RWPE2 (cell line): ENCODE measurements around the gene SMYD3.

ENCODE experiments used
- ATAC-seq: fragments of 200-7000 bp; cut with Tn5 transposase; 3 replicates; pipeline ENCODE4 v1.9.1; 2021; ENCODE audit warnings: low read depth
- DNase-seq: peaks from one replicate; pipeline ENCODE4 v3.0.0-alpha.2; 2020; ENCODE audit warnings: low spot score
- H3K27ac ChIP-seq: fragments of 450-650 bp; 2 replicates; pipeline ENCODE4 v1.5.1; 2017; ENCODE audit warnings: mild to moderate bottlenecking; ENCODE audit not compliant: poor library complexity, severe bottlenecking
- H3K27me3 ChIP-seq: fragments of 250-450 bp; sonication (Bioruptor Pico); 2 replicates; pipeline ENCODE4 v1.5.1; 2021; ENCODE audit warnings: mild to moderate bottlenecking, moderate library complexity; ENCODE audit not compliant: insufficient read depth, poor library complexity, severe bottlenecking
- H3K36me3 ChIP-seq: fragments of 250-450 bp; sonication (Bioruptor Pico); 2 replicates; pipeline ENCODE4 v1.5.1; 2020; ENCODE audit warnings: low read depth, mild to moderate bottlenecking, moderate library complexity
- H3K4me1 ChIP-seq: fragments of 250-450 bp; sonication (Bioruptor Pico); 2 replicates; pipeline ENCODE4 v1.5.1; 2021; ENCODE audit warnings: mild to moderate bottlenecking, moderate library complexity; ENCODE audit not compliant: insufficient read depth, poor library complexity, severe bottlenecking
- H3K4me3 ChIP-seq: fragments of 250-450 bp; sonication (Bioruptor Pico); 2 replicates; pipeline ENCODE4 v1.5.1; 2021; ENCODE audit warnings: mild to moderate bottlenecking, moderate library complexity; ENCODE audit not compliant: severe bottlenecking
- H3K9me3 ChIP-seq: fragments of 250-450 bp; sonication (Bioruptor Pico); 2 replicates; pipeline ENCODE4 v1.5.1; 2021; ENCODE audit warnings: mild to moderate bottlenecking, moderate library complexity; ENCODE audit not compliant: severe bottlenecking
- CTCF ChIP-seq: fragments of 450-650 bp; IDR thresholded peaks from one replicate; pipeline ENCODE4 v1.5.1; 2017; ENCODE audit warnings: mild to moderate bottlenecking, moderate library complexity; ENCODE audit not compliant: poor library complexity, severe bottlenecking

SMYD3 gene

GRCh38 chr1:246320286-246320685 lies 186.8 kb downstream of the SMYD3 start:
- no peak for TF ChIP-seq CTCF
- Histone ChIP-seq H3K27ac (no peak overlapping the region), H3K4me3 (no peak overlapping the region), H3K36me3 (no peaks in the 10 kb centered on the region), H3K9me3 (no peaks in the 10 kb centered on the region), H3K4me1 (peaks cover 10% of the 10 kb centered on the region), H3K27me3 (no peaks in the 10 kb centered on the region)
- no peak for DNase-seq
- no peak for ATAC-seq

GRCh38 chr1:246319083-246319714 lies 187.9 kb downstream of the SMYD3 start:
- Histone ChIP-seq H3K27me3 (no peaks in the 10 kb centered on the region), H3K36me3 (no peaks in the 10 kb centered on the region), H3K4me3 (no peak overlapping the region), H3K9me3 (no peaks in the 10 kb centered on the region), H3K27ac (no peak overlapping the region), H3K4me1 (peaks cover 6% of the 10 kb centered on the region)
- no peak for ATAC-seq
- DNase-seq = no peak
- TF ChIP-seq CTCF = no peak

GRCh38 chr1:246318622-246319021 lies 188.5 kb downstream of the SMYD3 start:
- H3K36me3 ChIP-seq = no peaks in the 10 kb centered on the region
- no peak for TF ChIP-seq CTCF
- H3K4me1 ChIP-seq = peaks cover 6% of the 10 kb centered on the region
- no peaks in the 10 kb centered on the region for H3K27me3 ChIP-seq
- H3K27ac ChIP-seq = no peak overlapping the region
- DNase-seq = no peak
- no peak for ATAC-seq
- H3K9me3 ChIP-seq = no peaks in the 10 kb centered on the region
- H3K4me3 ChIP-seq = no peak overlapping the region

GRCh38 chr1:246318036-246318359 lies 189.1 kb downstream of the SMYD3 start:
- H3K4me1 ChIP-seq = peaks cover 6% of the 10 kb centered on the region
- ATAC-seq = no peak
- DNase-seq = no peak
- no peak overlapping the region for H3K27ac ChIP-seq
- H3K4me3 ChIP-seq = no peak overlapping the region
- TF ChIP-seq CTCF = no peak
- no peaks in the 10 kb centered on the region for H3K9me3 ChIP-seq
- no peaks in the 10 kb centered on the region for H3K36me3 ChIP-seq
- no peaks in the 10 kb centered on the region for H3K27me3 ChIP-seq

- no peak for DNase-seq
- TF ChIP-seq CTCF = no peak
- no peak overlapping the region for H3K27ac ChIP-seq
Measured at GRCh38 chr1:246317332-246318035, 189.6 kb downstream of the SMYD3 start.

More at GRCh38 chr1:246317332-246318035, 189.6 kb downstream of the SMYD3 start:
- ATAC-seq = peak; percentile 27; the same call in 1 of the 3 replicates
- Histone ChIP-seq H3K9me3 (no peaks in the 10 kb centered on the region), H3K27me3 (no peaks in the 10 kb centered on the region), H3K36me3 (no peaks in the 10 kb centered on the region), H3K4me1 (peaks cover 6% of the 10 kb centered on the region), H3K4me3 (no peak overlapping the region)
